B cell (primary cell): ENCODE data around the gene NCCRP1. TPM values are rescaled to one million over a fixed set of nuclear protein-coding genes. Genes with fewer than 3 reads are reported as not detected.

Experiments used
- ATAC-seq: fragments of 200-7000 bp; cut with Tn5 transposase; one replicate; pipeline ENCODE4 v1.10.0; 2021; ENCODE audit warnings: low read depth, mild to moderate bottlenecking, moderate number of reproducible peaks, moderate library complexity
- CTCF ChIA-PET: fragments of 350-600 bp; sonication (Branson Sonifier 250); formaldehyde crosslinking; loops from one replicate; lab custom pipeline; 2021; ENCODE audit warnings: antibody characterized with exemption, inconsistent platforms; lab: Charles Lee
- POLR2A ChIA-PET: fragments of 350-600 bp; sonication (Branson Sonifier 250); formaldehyde crosslinking; loops from one replicate; lab custom pipeline; 2021; ENCODE audit warnings: antibody characterized with exemption; lab: Charles Lee
- DNase-seq: peaks from one replicate; pipeline ENCODE4 v3.0.0; 2013
- H2AFZ ChIP-seq: 2 replicates; pipeline ENCODE4 v1.6.1; 2012; ENCODE audit warnings: mild to moderate bottlenecking, low read depth, low read length; ENCODE audit not compliant: insufficient read depth, poor library complexity, severe bottlenecking
- H3K27ac ChIP-seq, 2 donors: 1 replicate in 1 of 2; 2 replicates in 1 of 2; pipeline ENCODE4 v1.5.1; 2012 to 2013; ENCODE audit warnings: low read length in 2 of 2, mild to moderate bottlenecking in 2 of 2, moderate library complexity in 1 of 2
- H3K27me3 ChIP-seq, 4 experiments: fragments of 200-600 bp in 1 of 4; sonication (generic) in 1 of 4; replicated peaks in 1 of 4; 1 replicate in 2 of 4; 2 replicates in 2 of 4; pipeline versions ENCODE4 v1.6.1 to v1.7.0; 2013 to 2016; ENCODE audit warnings: low read length in 3 of 4, mild to moderate bottlenecking in 2 of 4, mixed read lengths in 1 of 4, moderate library complexity in 1 of 4; ENCODE audit not compliant: insufficient read depth in 4 of 4, control insufficient read depth in 3 of 4; ENCODE audit errors: control extremely low read depth in 1 of 4
- H3K36me3 ChIP-seq, 2 experiments: replicated peaks in 1 of 2; 1 replicate in 1 of 2; 2 replicates in 1 of 2; pipeline versions ENCODE4 v1.6.1 to v1.7.1; 2013; ENCODE audit warnings: low read length in 1 of 2; ENCODE audit not compliant: insufficient read depth in 2 of 2, control insufficient read depth in 1 of 2; ENCODE audit errors: control extremely low read depth in 1 of 2, extremely low read depth in 1 of 2
- H3K4me1 ChIP-seq, 2 donors: fragments of 200-600 bp in 1 of 2; sonication (generic) in 1 of 2; 1 replicate in 1 of 2; 2 replicates in 1 of 2; pipeline versions ENCODE4 v1.5.1 to v1.6.1; 2013 to 2017; ENCODE audit warnings: low read length in 2 of 2; ENCODE audit not compliant: control insufficient read depth in 2 of 2, insufficient read depth in 2 of 2
- H3K4me2 ChIP-seq: replicated peaks from 2 replicates; pipeline ENCODE3; 2012; ENCODE audit warnings: mild to moderate bottlenecking, low read depth, low read length; ENCODE audit not compliant: poor library complexity, severe bottlenecking
- H3K4me3 ChIP-seq, 5 experiments: fragments of 200-600 bp in 1 of 5; sonication (generic) in 1 of 5; 1 replicate in 3 of 5; 2 replicates in 2 of 5; pipeline versions ENCODE4 v1.5.1 to v1.7.0; 2011 to 2016; ENCODE audit warnings: low read length in 4 of 5, mild to moderate bottlenecking in 4 of 5, low read depth in 2 of 5, control low read depth in 1 of 5, moderate library complexity in 1 of 5; ENCODE audit not compliant: insufficient read depth in 1 of 5; ENCODE audit errors: control extremely low read depth in 1 of 5, extremely low read depth in 1 of 5
- H3K79me2 ChIP-seq: fragments of 200-600 bp; sonication (generic); one replicate; pipeline ENCODE4 v1.6.0; 2016; ENCODE audit warnings: low read length; ENCODE audit not compliant: control insufficient read depth, insufficient read depth
- H3K9ac ChIP-seq: fragments of 200-600 bp; sonication (generic); 2 replicates; pipeline ENCODE4 v1.6.1; 2017; ENCODE audit warnings: mild to moderate bottlenecking, low read length, moderate library complexity
- H3K9me3 ChIP-seq, 3 donors: one replicate each; pipeline versions ENCODE4 v1.6.1 to v1.7.1; 2013; ENCODE audit warnings: low read length in 2 of 3; ENCODE audit not compliant: control insufficient read depth in 2 of 3, insufficient read depth in 1 of 3; ENCODE audit errors: control extremely low read depth in 1 of 3
- H4K20me1 ChIP-seq: 2 replicates; pipeline ENCODE4 v1.6.0; 2012; ENCODE audit warnings: mild to moderate bottlenecking, low read length; ENCODE audit not compliant: insufficient read depth, control insufficient read depth, poor library complexity, severe bottlenecking
- H3K27ac Mint-ChIP-seq: one replicate; pipeline ENCODE4 v1.8.0; 2021; ENCODE audit warnings: mixed read lengths
- H3K27me3 Mint-ChIP-seq: one replicate; pipeline ENCODE4 v1.8.0; 2021; ENCODE audit warnings: mixed read lengths
- H3K4me1 Mint-ChIP-seq: one replicate; pipeline ENCODE4 v1.8.0; 2021; ENCODE audit warnings: mixed read lengths
- H3K4me3 Mint-ChIP-seq: one replicate; pipeline ENCODE4 v1.8.0; 2021; ENCODE audit warnings: mixed read lengths
- H3K9me3 Mint-ChIP-seq: one replicate; pipeline ENCODE4 v1.8.0; 2022; ENCODE audit warnings: mixed read lengths; ENCODE audit not compliant: insufficient read depth
- EZH2 ChIP-seq: IDR thresholded peaks from 2 replicates; pipeline ENCODE4 v1.6.1; 2012; ENCODE audit warnings: borderline replicate concordance, low read depth, mild to moderate bottlenecking, moderate library complexity, low read length; ENCODE audit not compliant: insufficient read depth, poor library complexity, severe bottlenecking
- WGBS: methylation state at CpG from one replicate; pipeline ENCODE4 v1.1.5; 2013; ENCODE audit warnings: missing lambda C conversion rate; ENCODE audit not compliant: insufficient coverage; 5-methylcytosine and 5-hydroxymethylcytosine counted together
- intact Hi-C: fragments of 100-400 bp; cut with micrococcal nuclease; formaldehyde crosslinking; loops from one replicate; pipeline ENCODE4 v1.10.0; 2022
- polyA plus RNA-seq: library from polyadenylated mRNA; depleted of rRNA; stranded (reverse); fragments of >200 nt; gene quantifications from 2 replicates; pipeline ENCODE4 v1.2.3, GENCODE V29; 2012
- total RNA-seq, 2 donors: library from RNA; stranded (reverse); fragments of 120-200 nt in 1 of 2; gene quantifications; 1 replicate in 1 of 2; 2 replicates in 1 of 2; pipeline versions ENCODE4 v1.2.3 to v1.2.4, GENCODE V29; 2013 to 2022
- TF ChIP-seq, protein P1 (sequence below): fragments of 200-600 bp; IDR thresholded peaks from one replicate; pipeline ENCODE4 v1.8.0; 2022; ENCODE audit warnings: antibody characterized with exemption, mild to moderate bottlenecking

Gene NCCRP1
- total and polyA plus RNA-seq, 2 donors (not counting 1 experiment from before 2014, with no cell fraction given): 0.04 TPM; not detected in 1

DNA sequence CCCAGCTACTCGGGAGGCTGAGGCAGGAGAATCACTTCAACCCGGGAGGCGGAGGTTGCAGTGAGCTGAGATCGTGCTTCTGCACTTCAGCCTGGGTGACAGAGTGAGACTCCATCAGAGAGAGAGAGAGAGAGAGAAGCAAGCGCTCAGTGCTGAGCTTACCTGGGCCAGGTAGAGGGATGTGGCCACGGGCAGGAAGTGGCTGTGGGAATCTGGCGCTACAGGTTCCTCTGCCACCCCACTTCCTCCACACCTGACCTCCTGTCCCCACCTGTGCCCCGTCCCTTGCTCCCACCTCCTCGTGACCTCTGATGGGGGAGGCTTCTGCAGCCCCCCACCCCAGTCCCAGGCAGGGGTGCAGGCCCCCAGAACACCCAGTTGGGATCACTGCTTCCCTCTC lies 1.0 kb upstream of the NCCRP1 start:
- Histone ChIP-seq H2AFZ (no peak overlapping the region), H4K20me1 (no peaks in the 10 kb centered on the region), H3K79me2 (no peaks in the 10 kb centered on the region), H3K4me2 (no peak overlapping the region), H3K4me1 (peaks cover 0 to 18% of the 10 kb centered on the region in 2 donors), H3K27ac (no peak overlapping the region), H3K36me3 (no peaks in the 10 kb centered on the region), H3K27me3 (peaks cover 0 to 51% (median 16%) of the 10 kb centered on the region in 4 experiments), H3K9ac (no peak overlapping the region), H3K9me3 (no peaks in the 10 kb centered on the region), H3K4me3 (no peak overlapping the region)
- no peak for DNase-seq
- Mint-ChIP-seq H3K4me3 (no peak overlapping the region), H3K9me3 (no peaks in the 10 kb centered on the region), H3K27ac (no peak overlapping the region), H3K27me3 (peaks cover 54% of the 10 kb centered on the region), H3K4me1 (peaks cover 13% of the 10 kb centered on the region)
- POLR2A ChIA-PET: no interaction called here
- TF ChIP-seq, protein P1, sequence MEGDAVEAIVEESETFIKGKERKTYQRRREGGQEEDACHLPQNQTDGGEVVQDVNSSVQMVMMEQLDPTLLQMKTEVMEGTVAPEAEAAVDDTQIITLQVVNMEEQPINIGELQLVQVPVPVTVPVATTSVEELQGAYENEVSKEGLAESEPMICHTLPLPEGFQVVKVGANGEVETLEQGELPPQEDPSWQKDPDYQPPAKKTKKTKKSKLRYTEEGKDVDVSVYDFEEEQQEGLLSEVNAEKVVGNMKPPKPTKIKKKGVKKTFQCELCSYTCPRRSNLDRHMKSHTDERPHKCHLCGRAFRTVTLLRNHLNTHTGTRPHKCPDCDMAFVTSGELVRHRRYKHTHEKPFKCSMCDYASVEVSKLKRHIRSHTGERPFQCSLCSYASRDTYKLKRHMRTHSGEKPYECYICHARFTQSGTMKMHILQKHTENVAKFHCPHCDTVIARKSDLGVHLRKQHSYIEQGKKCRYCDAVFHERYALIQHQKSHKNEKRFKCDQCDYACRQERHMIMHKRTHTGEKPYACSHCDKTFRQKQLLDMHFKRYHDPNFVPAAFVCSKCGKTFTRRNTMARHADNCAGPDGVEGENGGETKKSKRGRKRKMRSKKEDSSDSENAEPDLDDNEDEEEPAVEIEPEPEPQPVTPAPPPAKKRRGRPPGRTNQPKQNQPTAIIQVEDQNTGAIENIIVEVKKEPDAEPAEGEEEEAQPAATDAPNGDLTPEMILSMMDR: no peak
- TF ChIP-seq EZH2: no peak
- CTCF ChIA-PET: no interaction called here
- intact Hi-C loops: no loop called here
- ATAC-seq: no peak
- WGBS: 45% methylated on average over 7 of the region's 9 CpGs

- intact Hi-C loops: no loop called here
- Histone ChIP-seq H2AFZ (no peak overlapping the region), H3K9ac (no peak overlapping the region), H3K79me2 (no peaks in the 10 kb centered on the region), H3K27ac (no peak overlapping the region), H3K4me1 (peaks cover 0 to 18% of the 10 kb centered on the region in 2 donors), H3K36me3 (no peaks in the 10 kb centered on the region), H4K20me1 (no peaks in the 10 kb centered on the region), H3K27me3 (peaks cover 0 to 56% (median 16%) of the 10 kb centered on the region in 4 experiments), H3K4me3 (no peak overlapping the region), H3K4me2 (no peak overlapping the region), H3K9me3 (no peaks in the 10 kb centered on the region)
- POLR2A ChIA-PET: no interaction called here
- no peak for ATAC-seq
- no peak for DNase-seq
- no peak overlapping the region for H3K27ac Mint-ChIP-seq
- CTCF ChIA-PET: no interaction called here
- no peaks in the 10 kb centered on the region for H3K9me3 Mint-ChIP-seq
- H3K4me1 Mint-ChIP-seq: peaks cover 13% of the 10 kb centered on the region
- TF ChIP-seq EZH2: no peak
- TF ChIP-seq, protein P1: no peak
- peaks cover 59% of the 10 kb centered on the region for H3K27me3 Mint-ChIP-seq
- no peak overlapping the region for H3K4me3 Mint-ChIP-seq
- 23% methylated on average over 7 of the region's 7 CpGs for WGBS
These were observed 444 bp upstream of the NCCRP1 start for GRCh38 chr19:39196320-39196719.
